Activated naive CD8-positive, alpha-beta T cell treated with anti-CD3 and anti-CD28 coated beads, Interleukin-2, amount 50 U/mL, for 24 hours (primary cell): ENCODE data around the gene SLC8A2.

Experiments
- ATAC-seq: fragments of 150-1000 bp; cut with Tn5 transposase; one replicate; pipeline ENCODE4 v1.10.0; 2021
- DNase-seq: peaks from one replicate; pipeline ENCODE4 v3.0.0; 2021
- H3K27ac Mint-ChIP-seq: one replicate; pipeline ENCODE4 v1.8.0; 2021; ENCODE audit warnings: mild to moderate bottlenecking, mixed read lengths
- H3K27me3 Mint-ChIP-seq: one replicate; pipeline ENCODE4 v1.8.0; 2021; ENCODE audit warnings: mixed read lengths
- H3K36me3 Mint-ChIP-seq: one replicate; pipeline ENCODE4 v1.8.0; 2021; ENCODE audit warnings: low read depth, mixed read lengths
- H3K4me1 Mint-ChIP-seq: one replicate; pipeline ENCODE4 v1.8.0; 2021; ENCODE audit warnings: mixed read lengths
- H3K4me3 Mint-ChIP-seq: one replicate; pipeline ENCODE4 v1.8.0; 2021; ENCODE audit warnings: mild to moderate bottlenecking, moderate library complexity, mixed read lengths
- H3K9me3 Mint-ChIP-seq: one replicate; pipeline ENCODE4 v1.8.0; 2021; ENCODE audit warnings: mixed read lengths

Gene SLC8A2

DNA sequence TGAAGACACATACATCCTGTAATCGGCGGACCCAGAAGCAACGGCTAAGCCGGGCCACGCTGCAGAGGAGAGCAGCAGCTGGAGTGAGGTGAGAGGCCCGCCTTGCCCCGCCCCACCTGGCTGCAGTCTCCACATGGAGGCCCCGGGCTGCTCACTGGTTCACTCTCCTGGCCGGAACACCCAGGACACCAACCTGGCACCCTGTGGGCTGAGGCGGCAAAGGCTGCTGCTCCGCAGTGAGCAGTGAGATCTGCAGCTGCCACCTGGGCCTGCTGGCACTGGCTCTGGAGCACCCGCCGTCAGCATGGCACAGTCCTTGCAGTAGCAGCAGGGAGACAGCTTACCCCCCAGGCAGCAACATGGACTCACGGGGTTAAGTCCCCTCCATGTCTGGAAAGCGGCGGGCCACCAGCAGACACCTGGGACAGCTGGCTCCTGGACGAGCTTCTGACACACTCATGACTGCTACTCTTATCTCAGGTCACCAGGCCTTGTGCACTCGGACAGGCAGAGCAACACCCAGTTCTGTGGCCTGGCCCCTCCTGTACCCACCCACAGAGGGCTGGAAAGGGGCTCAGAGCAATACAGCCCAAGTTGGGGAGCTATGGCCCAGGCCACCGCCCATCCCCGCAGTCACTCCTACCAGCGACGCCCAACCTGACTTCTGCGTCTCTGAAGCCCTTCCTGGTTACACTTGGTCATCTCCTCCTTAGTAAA is 25.5 kb upstream of the SLC8A2 start:
- Mint-ChIP-seq H3K36me3 (peaks cover 5% of the 10 kb centered on the region), H3K27ac (no peak overlapping the region), H3K27me3 (no peaks in the 10 kb centered on the region), H3K4me1 (peaks cover 1% of the 10 kb centered on the region), H3K4me3 (no peak overlapping the region), H3K9me3 (no peaks in the 10 kb centered on the region)
- DNase-seq (no peak), ATAC-seq (no peak)

DNA sequence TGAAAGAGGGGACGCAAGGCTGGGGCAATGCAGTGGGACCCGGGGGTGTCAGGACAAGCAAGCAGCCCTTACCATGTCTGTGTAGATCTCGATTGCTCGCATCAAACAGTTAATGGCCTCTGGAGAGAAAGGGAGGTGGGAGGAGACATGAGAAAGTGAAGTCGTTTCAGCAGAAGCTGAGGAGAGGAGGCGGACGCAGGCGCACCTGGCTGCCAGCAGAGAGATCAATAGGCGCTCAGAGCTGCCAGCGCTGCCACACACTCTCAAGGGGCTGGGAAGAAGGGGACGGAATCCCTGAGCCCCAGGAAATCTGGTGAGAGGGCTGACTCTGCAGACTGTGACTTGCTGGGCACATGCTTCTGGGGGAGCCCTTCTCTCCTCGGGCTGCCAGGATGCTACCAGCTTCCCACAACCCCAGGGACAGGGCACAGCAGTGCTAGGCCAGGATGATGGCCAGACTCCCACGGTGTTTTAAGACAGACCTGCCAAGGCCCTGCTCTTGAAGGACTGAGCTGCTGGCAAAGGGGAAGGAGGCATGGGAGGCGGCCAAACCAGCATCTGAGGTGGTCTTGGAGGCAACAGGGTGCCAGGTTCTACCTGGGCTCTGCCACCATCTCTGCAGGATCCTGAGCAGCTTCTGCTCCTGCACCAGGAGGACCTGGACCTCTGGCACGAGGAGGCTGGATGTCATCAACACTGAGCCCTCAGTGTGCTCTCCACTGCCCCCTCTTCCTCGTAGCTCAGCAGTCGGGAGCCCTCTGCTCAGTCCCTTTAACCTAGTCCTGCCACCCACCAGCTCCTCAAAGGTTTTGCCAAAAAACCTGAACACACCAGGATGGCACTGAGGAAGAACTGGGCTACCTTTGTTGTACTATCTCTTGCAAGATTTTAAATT is 24.0 kb upstream of the SLC8A2 start:
- Mint-ChIP-seq H3K4me1 (peaks cover 1% of the 10 kb centered on the region), H3K27ac (no peak overlapping the region), H3K4me3 (no peak overlapping the region), H3K36me3 (peaks cover 2% of the 10 kb centered on the region), H3K27me3 (no peaks in the 10 kb centered on the region), H3K9me3 (no peaks in the 10 kb centered on the region)
- DNase-seq (no peak), ATAC-seq (no peak)

DNA sequence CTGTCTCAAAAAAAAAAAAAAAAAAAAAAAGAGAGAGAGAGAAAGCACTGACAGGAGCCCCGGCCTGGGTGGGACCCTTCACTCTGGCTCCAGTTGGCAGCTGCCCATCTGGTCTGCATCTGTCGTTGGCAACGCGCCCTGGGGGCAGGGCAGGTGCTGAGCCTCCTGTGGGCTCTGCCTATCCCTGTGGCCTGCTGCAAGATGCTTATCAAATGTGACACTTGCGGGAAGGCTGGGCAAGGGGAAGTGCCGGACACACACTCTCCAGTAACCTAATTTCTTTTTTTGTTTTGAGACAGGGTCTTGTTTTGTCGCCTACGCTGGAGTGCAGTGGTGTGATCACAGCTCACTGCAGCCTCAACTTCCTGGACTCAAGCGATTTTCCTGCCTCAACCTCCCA is 23.0 kb upstream of the SLC8A2 start:
- Mint-ChIP-seq H3K9me3 (no peaks in the 10 kb centered on the region), H3K27ac (no peak overlapping the region), H3K4me1 (no peaks in the 10 kb centered on the region), H3K36me3 (peaks cover 6% of the 10 kb centered on the region), H3K4me3 (no peak overlapping the region), H3K27me3 (no peaks in the 10 kb centered on the region)
- ATAC-seq (no peak), DNase-seq (no peak)

DNA sequence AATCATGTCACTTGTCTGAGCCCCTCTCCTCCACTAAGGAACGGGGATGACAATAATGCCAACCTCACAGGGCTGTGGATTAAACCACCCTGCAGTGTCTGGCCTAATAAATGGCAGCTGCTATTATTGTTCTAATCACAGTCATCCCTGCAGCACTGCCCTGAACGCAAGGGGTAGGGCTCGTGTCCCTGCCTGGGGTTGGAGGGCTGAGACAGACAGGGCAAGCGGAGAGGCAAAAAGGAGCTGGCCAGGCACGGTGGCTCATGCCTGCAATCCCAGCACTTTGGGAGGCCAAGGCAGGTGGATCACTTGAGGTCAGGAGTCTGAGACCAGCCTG is 22.5 kb upstream of the SLC8A2 start:
- Mint-ChIP-seq H3K36me3 (peaks cover 6% of the 10 kb centered on the region), H3K27me3 (no peaks in the 10 kb centered on the region)

GRCh38 chr19:47493378-47494210 is 21.9 kb upstream of the SLC8A2 start:
- Mint-ChIP-seq H3K9me3 (no peaks in the 10 kb centered on the region), H3K27ac (no peak overlapping the region), H3K4me1 (no peaks in the 10 kb centered on the region), H3K4me3 (no peak overlapping the region), H3K36me3 (peaks cover 6% of the 10 kb centered on the region), H3K27me3 (no peaks in the 10 kb centered on the region)
- DNase-seq (no peak), ATAC-seq (no peak)

More for the DNA sequence above, 22.5 kb upstream of the SLC8A2 start:
- DNase-seq (no peak), ATAC-seq (no peak)
- no peak overlapping the region for H3K27ac Mint-ChIP-seq
- no peak overlapping the region for H3K4me3 Mint-ChIP-seq
- no peaks in the 10 kb centered on the region for H3K4me1 Mint-ChIP-seq
- no peaks in the 10 kb centered on the region for H3K9me3 Mint-ChIP-seq

DNA sequence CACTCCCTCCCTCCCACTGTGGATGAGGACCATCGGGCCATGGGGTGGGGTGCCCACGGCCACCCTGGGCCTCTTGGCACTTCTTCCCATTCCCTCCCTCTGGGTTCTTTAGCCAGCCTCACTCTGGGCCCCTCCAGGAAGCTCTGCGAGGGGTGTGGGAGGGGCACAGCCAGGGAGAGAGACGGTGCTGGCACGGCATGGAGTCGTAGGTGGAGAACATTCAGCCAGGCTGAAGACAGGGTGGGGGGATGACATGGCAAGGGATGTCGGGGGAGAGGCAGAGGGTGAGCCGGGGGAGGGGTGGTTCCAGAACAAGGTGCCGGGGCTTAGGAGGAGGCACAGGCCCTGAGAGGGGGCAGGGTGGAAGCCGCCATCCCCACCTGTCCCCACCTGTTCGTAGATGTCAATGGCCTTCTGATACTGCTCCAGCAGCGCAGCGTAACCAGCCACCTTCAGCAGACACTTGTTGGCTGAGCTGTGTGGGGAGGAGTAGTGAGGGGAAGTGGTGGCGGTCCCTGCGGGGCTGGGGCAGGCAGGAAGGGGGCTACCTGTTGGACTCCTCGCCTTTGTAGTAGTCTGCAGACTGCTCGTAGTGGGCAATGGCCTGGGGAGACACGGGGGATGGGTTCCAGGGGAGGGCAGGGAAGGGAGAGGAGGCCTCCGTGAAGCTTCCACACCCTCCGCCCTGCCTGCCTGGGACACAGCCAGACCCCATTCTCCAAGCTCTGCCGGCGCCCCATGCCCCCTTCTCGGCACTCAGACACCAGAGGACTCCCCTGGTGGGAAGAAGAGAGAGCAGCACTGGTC is 21.1 kb upstream of the SLC8A2 start:
- Mint-ChIP-seq H3K27ac (no peak overlapping the region), H3K4me1 (no peaks in the 10 kb centered on the region), H3K9me3 (no peaks in the 10 kb centered on the region), H3K4me3 (no peak overlapping the region), H3K36me3 (peaks cover 6% of the 10 kb centered on the region), H3K27me3 (no peaks in the 10 kb centered on the region)
- no peak for DNase-seq
- ATAC-seq = no peak

DNA sequence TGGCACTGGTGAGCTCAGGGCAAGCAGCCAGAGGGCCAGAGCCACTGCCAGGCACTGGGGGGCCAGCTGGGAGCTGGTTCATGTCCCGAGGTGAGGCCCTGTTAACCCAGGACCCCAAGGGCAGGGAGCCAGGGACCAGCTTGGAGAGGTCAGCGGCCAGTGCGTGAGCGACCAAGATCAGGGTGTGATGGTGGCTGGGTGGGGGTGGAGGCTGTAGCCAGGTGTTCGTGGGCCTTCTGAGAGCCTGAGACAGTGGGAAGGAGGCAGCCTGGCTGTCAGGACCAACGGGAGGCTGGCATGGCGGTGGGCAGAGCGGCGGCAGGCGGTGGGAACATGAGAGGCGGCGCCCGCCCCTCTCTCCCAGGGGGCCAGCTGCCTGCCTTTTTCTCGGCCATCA is 20.4 kb upstream of the SLC8A2 start:
- Mint-ChIP-seq H3K4me1 (peaks cover 3% of the 10 kb centered on the region), H3K27me3 (no peaks in the 10 kb centered on the region), H3K4me3 (no peak overlapping the region), H3K27ac (no peak overlapping the region), H3K9me3 (no peaks in the 10 kb centered on the region), H3K36me3 (peaks cover 6% of the 10 kb centered on the region)
- no peak for ATAC-seq
- DNase-seq = no peak

DNA sequence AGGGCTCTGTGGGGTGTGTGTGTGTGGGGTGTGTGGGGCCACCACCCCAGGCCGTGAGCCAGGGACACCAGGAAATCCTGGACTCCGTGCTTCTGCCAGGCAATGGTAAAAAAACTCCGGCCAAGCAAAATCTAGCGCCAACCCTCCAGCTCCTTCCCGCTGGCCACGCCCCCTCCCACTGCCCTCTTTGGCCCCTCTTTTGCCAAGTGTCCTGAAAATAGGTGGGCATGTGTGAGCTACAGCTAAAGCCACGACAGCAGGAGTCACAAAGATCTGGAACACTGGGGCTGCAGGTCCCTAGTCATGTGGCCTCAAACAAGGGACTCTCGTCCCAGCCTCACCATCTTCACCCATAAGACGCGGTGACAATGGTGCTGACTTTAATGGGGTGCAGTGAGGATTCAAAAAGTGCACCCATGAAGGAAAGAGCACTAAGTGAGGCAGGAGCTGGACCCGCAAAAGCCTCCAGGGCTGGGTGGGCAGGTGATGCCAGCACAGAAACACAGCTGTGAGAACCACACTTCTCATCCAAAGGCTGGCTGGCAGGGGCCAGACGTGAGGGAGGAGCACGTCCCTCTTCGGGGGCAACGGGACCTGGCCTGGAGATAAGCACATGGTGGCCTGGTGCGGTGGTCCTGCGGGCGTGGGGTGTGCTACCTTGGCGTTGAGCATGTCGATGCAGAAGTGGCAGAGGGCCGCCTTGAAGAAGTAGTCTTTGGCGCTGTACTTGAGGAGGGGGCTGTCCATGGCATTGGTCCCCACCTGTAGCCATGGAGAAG is 19.9 kb upstream of the SLC8A2 start:
- ATAC-seq = no peak
- Mint-ChIP-seq H3K27me3 (no peaks in the 10 kb centered on the region), H3K27ac (no peak overlapping the region), H3K4me1 (peaks cover 9% of the 10 kb centered on the region), H3K9me3 (no peaks in the 10 kb centered on the region), H3K4me3 (no peak overlapping the region), H3K36me3 (peaks cover 4% of the 10 kb centered on the region)
- no peak for DNase-seq

GRCh38 chr19:47490847-47491246 is 19.2 kb upstream of the SLC8A2 start:
- no peak overlapping the region for H3K27ac Mint-ChIP-seq
- H3K4me1 Mint-ChIP-seq = peaks cover 15% of the 10 kb centered on the region
- H3K27me3 Mint-ChIP-seq = no peaks in the 10 kb centered on the region
- ATAC-seq (no peak), DNase-seq (no peak)
- H3K36me3 Mint-ChIP-seq = peaks cover 4% of the 10 kb centered on the region
- no peak overlapping the region for H3K4me3 Mint-ChIP-seq
- no peaks in the 10 kb centered on the region for H3K9me3 Mint-ChIP-seq

GRCh38 chr19:47490031-47490430 is 18.3 kb upstream of the SLC8A2 start:
- H3K27ac Mint-ChIP-seq = peak overlapping the region; percentile 38
- H3K4me3 Mint-ChIP-seq = no peak overlapping the region
- H3K9me3 Mint-ChIP-seq = no peaks in the 10 kb centered on the region
- DNase-seq = no peak
- peaks cover 23% of the 10 kb centered on the region for H3K4me1 Mint-ChIP-seq
- no peak for ATAC-seq
- H3K36me3 Mint-ChIP-seq = peaks cover 7% of the 10 kb centered on the region
- no peaks in the 10 kb centered on the region for H3K27me3 Mint-ChIP-seq

GRCh38 chr19:47489072-47489914 is 17.6 kb upstream of the SLC8A2 start:
- ATAC-seq (no peak), DNase-seq (no peak)
- Mint-ChIP-seq H3K9me3 (no peaks in the 10 kb centered on the region), H3K36me3 (peaks cover 8% of the 10 kb centered on the region), H3K27me3 (no peaks in the 10 kb centered on the region), H3K4me3 (no peak overlapping the region), H3K4me1 (peaks cover 27% of the 10 kb centered on the region), H3K27ac (no peak overlapping the region)

DNA sequence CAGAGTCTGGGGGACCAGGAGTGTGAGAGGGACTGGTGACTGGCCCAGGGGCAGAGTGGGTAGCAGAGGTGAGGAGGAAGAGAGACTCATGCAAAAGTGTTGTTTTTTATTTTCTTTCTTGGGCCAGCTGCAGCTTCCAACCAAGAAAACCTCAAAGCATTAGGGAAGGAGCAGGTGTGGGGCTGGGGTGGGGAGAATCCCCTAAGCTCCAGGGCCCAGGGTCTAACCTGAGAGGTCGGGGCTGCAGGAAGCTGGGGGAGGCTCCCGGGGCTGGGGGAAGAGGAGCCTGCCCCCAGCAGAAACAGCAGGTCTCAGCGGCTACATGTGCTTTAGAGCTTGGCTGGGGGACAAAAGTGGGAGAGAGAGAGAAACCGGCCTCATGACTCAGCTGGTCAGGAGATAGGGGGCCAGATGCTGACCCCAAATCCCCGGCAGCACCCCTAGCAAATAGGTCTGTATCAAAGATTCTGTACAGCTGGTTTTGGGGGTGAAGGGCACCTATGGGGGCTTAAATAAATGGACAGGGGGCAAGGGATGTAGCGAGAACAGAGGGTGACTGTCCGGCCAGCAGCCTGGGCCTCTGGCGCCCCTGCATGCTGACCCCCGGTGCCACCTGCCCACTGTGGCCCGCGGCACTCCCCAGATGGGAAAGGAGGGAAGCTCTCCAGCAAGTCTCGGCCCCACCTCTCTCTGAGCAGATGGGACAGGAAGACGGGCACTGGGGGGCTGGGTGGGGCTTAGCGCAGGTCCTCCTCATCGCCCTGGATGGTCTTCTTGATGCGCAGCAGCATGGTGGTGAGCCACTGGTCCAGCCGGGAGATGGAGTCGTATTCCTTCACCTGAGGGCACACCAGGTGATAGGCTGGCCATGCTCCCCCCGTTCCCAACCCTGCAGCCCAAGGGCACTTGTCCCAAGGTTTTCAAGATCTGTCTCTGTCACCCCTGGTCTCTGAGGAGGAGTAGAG is 16.1 kb upstream of the SLC8A2 start:
- Mint-ChIP-seq H3K27me3 (no peaks in the 10 kb centered on the region), H3K9me3 (no peaks in the 10 kb centered on the region), H3K4me3 (no peak overlapping the region), H3K27ac (peak overlapping the region; percentile 1), H3K36me3 (peaks cover 8% of the 10 kb centered on the region), H3K4me1 (peaks cover 38% of the 10 kb centered on the region)
- DNase-seq (no peak), ATAC-seq (no peak)
